Lung (tissue), 12 donors: ENCODE results near the gene ETFB. TPM values are rescaled to one million over a fixed set of nuclear protein-coding genes. Genes with fewer than 3 reads are reported as not detected.
"Not testable (repeated sequence)": the region's sequence is repeated elsewhere in the genome, so short reads cannot be mapped to it uniquely, and the experiment has no call there.

Experiments
- ATAC-seq: fragments of 200-7000 bp; cut with Tn5 transposase; one replicate; pipeline ENCODE4 v1.9.1; 2020; ENCODE audit warnings: moderate number of reproducible peaks; ENCODE audit not compliant: insufficient read depth, low FRiP score
- DNase-seq, 3 donors: peaks; one replicate each; pipeline ENCODE4 v3.0.0-alpha.2; 2013 to 2017
- H3K27ac ChIP-seq, 2 donors: one replicate each; pipeline ENCODE4 v1.5.1; 2013; ENCODE audit warnings: mild to moderate bottlenecking in 2 of 2, moderate library complexity in 2 of 2, control low read depth in 1 of 2, inconsistent platforms in 1 of 2, low read depth in 1 of 2, low read length in 1 of 2
- H3K27me3 ChIP-seq, 3 donors: one replicate each; pipeline ENCODE4 v1.5.1; 2013; ENCODE audit warnings: low read length in 2 of 3; ENCODE audit not compliant: control insufficient read depth in 3 of 3, insufficient read depth in 3 of 3
- H3K36me3 ChIP-seq, 4 donors: one replicate each; pipeline ENCODE4 v1.5.1; 2013; ENCODE audit warnings: low read length in 4 of 4, mild to moderate bottlenecking in 1 of 4, moderate library complexity in 1 of 4; ENCODE audit not compliant: control insufficient read depth in 4 of 4, insufficient read depth in 4 of 4
- H3K4me1 ChIP-seq, 5 donors: one replicate each; pipeline ENCODE4 v1.5.1; 2013; ENCODE audit warnings: low read length in 5 of 5, mild to moderate bottlenecking in 2 of 5, moderate library complexity in 1 of 5; ENCODE audit not compliant: control insufficient read depth in 5 of 5, insufficient read depth in 5 of 5
- H3K4me3 ChIP-seq: one replicate; pipeline ENCODE4 v1.5.1; 2013; ENCODE audit warnings: mild to moderate bottlenecking, control low read depth, moderate library complexity
- H3K9ac ChIP-seq, 2 donors: one replicate each; pipeline ENCODE4 v1.5.1; 2013; ENCODE audit warnings: low read length in 2 of 2, control low read depth in 1 of 2; ENCODE audit not compliant: insufficient read depth in 1 of 2
- H3K9me3 ChIP-seq, 4 donors: one replicate each; pipeline ENCODE4 v1.5.1; 2013; ENCODE audit warnings: low read length in 3 of 4, mild to moderate bottlenecking in 1 of 4, moderate library complexity in 1 of 4; ENCODE audit not compliant: control insufficient read depth in 4 of 4, insufficient read depth in 3 of 4
- WGBS, 2 donors: extraction: QIAGEN DNeasy Blood & Tissue Kit; methylation state at CpG; one replicate each; pipeline ENCODE4 v1.1.7; 2013; 5-methylcytosine and 5-hydroxymethylcytosine counted together
- polyA plus RNA-seq, 2 donors: library from polyadenylated mRNA; stranded (reverse); fragments of 200-250 nt; gene quantifications; one replicate each; pipeline ENCODE4 v1.2.1, GENCODE V29; 2013
- total RNA-seq, 2 donors: library from RNA; depleted of rRNA in 1 of 2; stranded (reverse); fragments of >200 nt in 1 of 2; gene quantifications; one replicate each; pipeline ENCODE4 v1.2.1, GENCODE V29; 2014 to 2021
- TF ChIP-seq, protein P1 (sequence below): IDR thresholded peaks from 2 replicates; pipeline ENCODE4 v1.5.1; 2012; ENCODE audit warnings: mild to moderate bottlenecking; ENCODE audit errors: control extremely low read depth, extremely low read depth
- donor health status: control.
- donor health status: control.
- donor health status: Bipolar disorder and iron deficiency.
- donor health status: healthy.
- donor health status: DM: yes; HTN: yes; CAD: no.

ETFB gene
- total and polyA plus RNA-seq, 4 donors, result 36.8 to 118 (median 103) TPM

DNA sequence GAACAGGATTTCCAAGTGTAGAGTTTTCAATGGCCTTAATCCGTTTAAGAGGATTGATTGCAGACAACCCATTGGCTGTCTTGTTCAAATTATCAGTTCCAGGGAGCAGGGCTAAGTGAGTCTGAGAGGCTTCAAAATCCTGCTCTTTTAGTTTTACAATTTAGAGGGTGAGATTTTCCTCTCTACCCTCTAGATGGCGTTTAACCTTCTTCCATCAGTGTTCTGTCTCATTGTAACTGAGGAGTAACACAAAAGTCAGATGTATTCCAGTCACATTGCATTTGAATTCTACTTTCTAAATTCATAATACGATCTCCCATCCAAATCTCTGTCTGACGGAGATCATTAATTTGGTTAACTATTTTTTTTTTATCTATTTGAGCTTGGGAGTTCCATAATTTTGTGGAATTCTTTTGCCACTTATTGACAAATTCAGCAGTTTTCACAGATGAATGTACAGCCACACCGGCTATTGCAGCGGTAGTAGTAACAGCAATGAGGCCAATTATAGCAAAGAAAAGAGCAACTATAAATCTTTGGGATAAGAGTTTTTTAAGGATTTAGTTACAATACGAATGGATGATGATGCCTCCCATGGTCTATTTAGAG is 32.0 kb upstream of the ETFB start:
- Histone ChIP-seq H3K4me3 (no peak overlapping the region), H3K4me1 (peaks cover 0 to 10% (median 4%) of the 10 kb centered on the region in 5 donors), H3K9me3 (peaks cover 0 to 6% (median 2%) of the 10 kb centered on the region in 4 donors), H3K36me3 (no peaks in the 10 kb centered on the region), H3K9ac (no peak overlapping the region), H3K27me3 (no peaks in the 10 kb centered on the region), H3K27ac (no peak overlapping the region)
- no peak for ATAC-seq
- TF ChIP-seq, protein P1, sequence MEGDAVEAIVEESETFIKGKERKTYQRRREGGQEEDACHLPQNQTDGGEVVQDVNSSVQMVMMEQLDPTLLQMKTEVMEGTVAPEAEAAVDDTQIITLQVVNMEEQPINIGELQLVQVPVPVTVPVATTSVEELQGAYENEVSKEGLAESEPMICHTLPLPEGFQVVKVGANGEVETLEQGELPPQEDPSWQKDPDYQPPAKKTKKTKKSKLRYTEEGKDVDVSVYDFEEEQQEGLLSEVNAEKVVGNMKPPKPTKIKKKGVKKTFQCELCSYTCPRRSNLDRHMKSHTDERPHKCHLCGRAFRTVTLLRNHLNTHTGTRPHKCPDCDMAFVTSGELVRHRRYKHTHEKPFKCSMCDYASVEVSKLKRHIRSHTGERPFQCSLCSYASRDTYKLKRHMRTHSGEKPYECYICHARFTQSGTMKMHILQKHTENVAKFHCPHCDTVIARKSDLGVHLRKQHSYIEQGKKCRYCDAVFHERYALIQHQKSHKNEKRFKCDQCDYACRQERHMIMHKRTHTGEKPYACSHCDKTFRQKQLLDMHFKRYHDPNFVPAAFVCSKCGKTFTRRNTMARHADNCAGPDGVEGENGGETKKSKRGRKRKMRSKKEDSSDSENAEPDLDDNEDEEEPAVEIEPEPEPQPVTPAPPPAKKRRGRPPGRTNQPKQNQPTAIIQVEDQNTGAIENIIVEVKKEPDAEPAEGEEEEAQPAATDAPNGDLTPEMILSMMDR, result peak; percentile 16
- WGBS, 2 donors, result 46 to 50% methylated on average over 7 of the region's 7 CpGs
- no peak for DNase-seq

GRCh38 chr19:51397453-51397852 is 31.3 kb upstream of the ETFB start:
- not testable (repeated sequence) for H3K36me3 ChIP-seq, H3K27ac ChIP-seq, H3K4me3 ChIP-seq, H3K9me3 ChIP-seq, ATAC-seq, H3K4me1 ChIP-seq, H3K27me3 ChIP-seq, DNase-seq, H3K9ac ChIP-seq
- 73 to 78% methylated on average over 9 of the region's 9 CpGs for WGBS, 2 donors

DNA sequence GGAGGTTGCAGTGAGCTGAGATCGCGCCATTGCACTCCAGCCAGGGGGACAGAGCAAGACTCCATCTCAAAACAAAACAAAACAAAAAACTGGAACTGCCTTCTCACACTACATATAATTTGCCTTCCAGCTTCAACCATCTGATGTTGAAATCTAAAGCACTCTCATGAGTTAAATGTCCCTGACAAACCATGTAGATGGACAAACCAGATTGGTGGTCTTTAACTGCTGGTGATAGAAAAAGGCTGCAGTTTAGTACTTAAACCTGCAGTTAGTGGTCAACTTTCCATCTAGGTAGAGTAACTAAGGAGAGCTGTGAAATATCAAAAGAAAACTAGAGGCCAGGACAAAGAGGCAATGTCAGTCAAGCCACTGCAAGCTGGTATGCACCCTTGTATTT is 30.0 kb upstream of the ETFB start:
- DNase-seq (no peak), ATAC-seq (no peak)
- Histone ChIP-seq H3K4me3 (no peak overlapping the region), H3K4me1 (peaks cover 0 to 10% (median 4%) of the 10 kb centered on the region in 5 donors), H3K9ac (no peak overlapping the region), H3K27ac (no peak overlapping the region), H3K36me3 (no peaks in the 10 kb centered on the region), H3K9me3 (no peaks in the 10 kb centered on the region), H3K27me3 (no peaks in the 10 kb centered on the region)
- 94 to 95% methylated on average over 2 of the region's 2 CpGs for WGBS, 2 donors
- TF ChIP-seq, protein P1, result no peak

DNA sequence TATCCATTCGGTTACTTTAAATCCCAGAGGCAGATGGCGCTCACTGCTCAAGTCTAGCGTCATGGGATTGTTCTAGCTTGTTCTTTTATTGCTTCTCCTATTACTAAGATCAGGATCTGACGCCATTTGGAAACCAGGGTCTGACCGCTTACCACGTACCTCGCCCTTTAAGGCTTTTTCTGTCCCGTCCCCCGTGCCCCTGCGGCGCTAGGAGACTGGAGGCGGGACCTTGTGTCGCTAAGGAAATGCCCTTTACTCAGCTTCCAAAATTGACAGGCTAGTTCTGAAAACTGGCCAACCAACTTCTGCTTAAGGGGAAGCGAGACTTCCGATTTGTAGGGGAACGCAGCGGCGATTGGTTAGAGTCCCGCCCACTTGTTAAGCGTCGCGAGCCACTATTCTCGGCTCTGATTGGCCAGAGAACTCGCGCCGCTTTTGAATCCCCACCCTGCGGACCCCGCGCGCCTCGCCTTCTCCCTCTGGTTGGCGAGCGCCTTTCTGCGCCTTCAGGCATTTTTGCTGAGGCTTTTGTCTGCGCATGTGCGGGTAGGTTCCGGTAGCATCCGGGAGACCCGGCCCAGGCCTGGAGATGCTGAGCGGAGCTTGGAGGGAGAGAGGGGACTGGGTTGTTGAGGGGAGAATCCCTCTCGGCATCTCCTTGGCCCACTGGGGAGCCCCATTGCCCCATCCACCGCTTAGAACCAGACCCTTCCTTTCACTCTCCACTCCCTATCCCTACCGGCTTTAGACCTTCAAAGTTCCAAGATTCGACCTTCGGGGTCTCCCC is 28.1 kb upstream of the ETFB start:
- peaks cover 0 to 10% (median 4%) of the 10 kb centered on the region in 5 donors for H3K4me1 ChIP-seq
- TF ChIP-seq, protein P1, result no peak
- H3K27ac ChIP-seq, result peak overlapping the region; percentile 30 to 68
- H3K27me3 ChIP-seq, result no peaks in the 10 kb centered on the region
- DNase-seq, result peak; percentile 96 to 100 (median 99)
- H3K4me3 ChIP-seq, result peak overlapping the region; percentile 2
- 2 to 3% methylated on average over 45 of the region's 45 CpGs for WGBS, 2 donors
- no peaks in the 10 kb centered on the region for H3K9me3 ChIP-seq
- H3K36me3 ChIP-seq, result no peaks in the 10 kb centered on the region
- peak overlapping the region in 1 of 2 donors; percentile 95 for H3K9ac ChIP-seq
- ATAC-seq, result peak; percentile 95
